Panc1 (cell line): ENCODE results near the gene BAMBI. TPM values are rescaled to one million over a fixed set of nuclear protein-coding genes. Genes with fewer than 3 reads are reported as not detected.
A peak's percentile ranks its signal among the peaks of the same experiment; 100 is the strongest.

Source experiments
- ATAC-seq: fragments of 200-7000 bp; cut with Tn5 transposase; 2 replicates; pipeline ENCODE4 v1.9.1; 2020; ENCODE audit warnings: mild to moderate bottlenecking, moderate library complexity
- Bru-seq: library from RNA; stranded (reverse); fragments of 400-500 nt; gene quantifications from one replicate; lab custom pipeline; 2021; lab: Mats Ljungman, UMichigan
- BruChase-seq, 2 experiments: library from RNA; stranded (reverse); fragments of 400-500 nt; gene quantifications; one replicate each; lab custom pipeline; 2021; lab: Mats Ljungman, UMichigan
- BruUV-seq: library from RNA; stranded (reverse); fragments of 400-500 nt; replicated peaks from 2 replicates; lab custom pipeline; 2021; lab: Mats Ljungman, UMichigan
- CTCF ChIA-PET: fragments of 300-600 bp; sonication (Branson Sonifier 250); formaldehyde crosslinking; loops from one replicate; lab custom pipeline; 2022; ENCODE audit warnings: antibody characterized with exemption; lab: Charles Lee
- POLR2A ChIA-PET: fragments of 300-600 bp; sonication (Branson Sonifier 250); formaldehyde crosslinking; loops from one replicate; lab custom pipeline; 2022; ENCODE audit warnings: antibody characterized with exemption; lab: Charles Lee
- DNase-seq: peaks from one replicate; pipeline ENCODE4 v3.0.0-alpha.2; 2010; ENCODE audit warnings: low read depth, low spot score
- H3K27ac ChIP-seq: 2 replicates; pipeline ENCODE4 v1.5.1; 2011; ENCODE audit warnings: mild to moderate bottlenecking, low read length, inconsistent platforms
- H3K27me3 ChIP-seq: fragments of 200-500 bp; sonication (Bioruptor generic); 2 replicates; pipeline ENCODE4 v1.6.0; 2014; ENCODE audit warnings: low read length, inconsistent platforms; ENCODE audit not compliant: control insufficient read depth, insufficient read depth
- H3K36me3 ChIP-seq: fragments of 200-500 bp; sonication (Bioruptor generic); 2 replicates; pipeline ENCODE4 v1.5.1; 2014; ENCODE audit warnings: inconsistent platforms, mild to moderate bottlenecking, low read length, moderate library complexity; ENCODE audit not compliant: control insufficient read depth, insufficient read depth
- H3K4me1 ChIP-seq: 2 replicates; pipeline ENCODE4 v1.5.1; 2011; ENCODE audit warnings: inconsistent platforms, mild to moderate bottlenecking, low read length, moderate library complexity; ENCODE audit not compliant: control insufficient read depth, insufficient read depth
- H3K4me3 ChIP-seq, 2 experiments: 2 replicates each; pipeline ENCODE4 v1.5.1; 2011 to 2012; ENCODE audit warnings: low read depth in 2 of 2, low read length in 2 of 2, mild to moderate bottlenecking in 2 of 2, inconsistent platforms in 1 of 2, moderate library complexity in 1 of 2
- H3K9me3 ChIP-seq: fragments of 200-500 bp; sonication (Bioruptor generic); 2 replicates; pipeline ENCODE4 v1.5.1; 2014; ENCODE audit warnings: low read depth, mild to moderate bottlenecking, inconsistent platforms, low read length, moderate library complexity; ENCODE audit not compliant: control insufficient read depth, insufficient read depth
- POLR2AphosphoS5 ChIP-seq: IDR thresholded peaks from 2 replicates; pipeline ENCODE4 v1.6.1; 2012; ENCODE audit warnings: mild to moderate bottlenecking, low read depth, low read length, moderate library complexity
- TCF7L2 ChIP-seq: IDR thresholded peaks from 2 replicates; pipeline ENCODE4 v1.6.1; 2011; ENCODE audit warnings: mild to moderate bottlenecking, low read depth, low read length, inconsistent platforms
- in situ Hi-C: cut with HindIII; loops from 2 replicates; pipeline ENCODE4 v1.10.0; 2016; ENCODE audit warnings: low sequenced_read_pairs, low pct_unique_long_range_greater_than_20kb
- intact Hi-C: fragments of 100-400 bp; cut with micrococcal nuclease; formaldehyde crosslinking; loops from one replicate; pipeline ENCODE4 v1.10.0; 2022; ENCODE audit not compliant: unreplicated experiment
- long read RNA-seq: library from polyadenylated mRNA; unstranded; transcript quantifications from one replicate; pipeline ENCODE4 v2.0.0, GENCODE V29; 2021; ENCODE audit not compliant: unreplicated experiment
- polyA plus RNA-seq: library from polyadenylated mRNA; unstranded; fragments of >200 nt; gene quantifications from one replicate; pipeline ENCODE4 v1.2.1, GENCODE V29; 2012; ENCODE audit warnings: missing spikeins; ENCODE audit not compliant: insufficient read length
- total RNA-seq: library from RNA; stranded (reverse); gene quantifications from one replicate; pipeline ENCODE4 v1.2.1, GENCODE V29; 2021; ENCODE audit not compliant: unreplicated experiment
- TF ChIP-seq, protein P1 (sequence below): fragments of 450-650 bp; IDR thresholded peaks from 2 replicates; pipeline ENCODE4 v1.5.1; 2017; ENCODE audit warnings: mild to moderate bottlenecking

Gene BAMBI, protein sequence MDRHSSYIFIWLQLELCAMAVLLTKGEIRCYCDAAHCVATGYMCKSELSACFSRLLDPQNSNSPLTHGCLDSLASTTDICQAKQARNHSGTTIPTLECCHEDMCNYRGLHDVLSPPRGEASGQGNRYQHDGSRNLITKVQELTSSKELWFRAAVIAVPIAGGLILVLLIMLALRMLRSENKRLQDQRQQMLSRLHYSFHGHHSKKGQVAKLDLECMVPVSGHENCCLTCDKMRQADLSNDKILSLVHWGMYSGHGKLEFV
- total RNA-seq: 3.9 TPM
- polyA plus RNA-seq: 2.0 TPM
- Bru-seq, nascent RNA: percentile 63 among the genes with signal in this experiment
- BruChase-seq, experiment 1, labeled RNA remaining after a 2-hour chase: percentile 52 among the genes with signal in this experiment
- BruChase-seq, experiment 2, labeled RNA remaining after a 6-hour chase: percentile 35 among the genes with signal in this experiment
- long read RNA-seq, transcript BAMBI-201 (3 exons, 1,877 nt): major isoform, 16 of 18 reads
- long read RNA-seq, partial matches to known transcripts: 0 of 18 reads
- long read RNA-seq, other reads (novel, unspliced or antisense): 2 of 18 reads

DNA sequence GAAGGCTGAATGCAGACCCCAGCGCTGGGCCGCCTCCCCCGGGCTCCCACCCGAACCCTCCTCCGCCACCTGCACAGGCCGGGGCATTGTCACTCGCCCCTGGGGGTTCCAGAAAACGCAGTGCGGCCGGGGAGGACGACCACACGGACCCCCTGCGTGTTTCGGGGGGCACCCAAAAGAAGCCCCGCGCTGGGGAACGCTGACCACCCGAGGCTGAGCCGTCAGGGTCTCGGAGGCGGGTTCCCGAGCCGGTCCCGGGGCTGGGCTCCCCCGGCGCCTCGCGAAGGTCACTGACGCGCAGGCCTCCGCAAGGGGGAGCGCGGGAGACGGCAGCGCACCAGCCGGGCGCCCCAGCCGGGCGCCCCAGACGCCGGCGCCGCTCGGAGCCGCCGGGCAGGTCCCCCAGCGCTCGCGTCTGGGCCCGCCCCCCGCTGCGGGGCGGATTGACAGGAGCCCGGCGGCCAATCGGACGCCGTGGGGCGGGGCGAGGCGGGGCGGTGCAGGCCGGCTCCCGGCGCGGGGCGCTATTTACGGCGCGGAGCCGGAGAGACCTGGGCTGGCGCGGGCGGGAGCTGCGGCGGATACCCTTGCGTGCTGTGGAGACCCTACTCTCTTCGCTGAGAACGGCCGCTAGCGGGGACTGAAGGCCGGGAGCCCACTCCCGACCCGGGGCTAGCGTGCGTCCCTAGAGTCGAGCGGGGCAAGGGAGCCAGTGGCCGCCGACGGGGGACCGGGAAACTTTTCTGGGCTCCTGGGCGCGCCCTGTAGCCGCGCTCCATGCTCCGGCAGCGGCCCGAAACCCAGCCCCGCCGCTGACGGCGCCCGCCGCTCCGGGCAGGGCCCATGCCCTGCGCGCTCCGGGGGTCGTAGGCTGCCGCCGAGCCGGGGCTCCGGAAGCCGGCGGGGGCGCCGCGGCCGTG lies at the start of gene BAMBI:
Gene BAMBI (plus strand): TSS at position 554 of the 920 bp plus-strand sequence. CDS start 377 bp downstream, outside the sequence.
- POLR2A ChIA-PET: no interaction called here
- H3K27me3 ChIP-seq: peaks cover 16% of the 10 kb centered on the region
- ATAC-seq (peak; percentile 98), DNase-seq (no peak)
- peaks cover 3% of the 10 kb centered on the region; the same call in 1 of the 2 replicates for H3K36me3 ChIP-seq
- BruUV-seq: no TSS peak
- TF ChIP-seq, protein P1, sequence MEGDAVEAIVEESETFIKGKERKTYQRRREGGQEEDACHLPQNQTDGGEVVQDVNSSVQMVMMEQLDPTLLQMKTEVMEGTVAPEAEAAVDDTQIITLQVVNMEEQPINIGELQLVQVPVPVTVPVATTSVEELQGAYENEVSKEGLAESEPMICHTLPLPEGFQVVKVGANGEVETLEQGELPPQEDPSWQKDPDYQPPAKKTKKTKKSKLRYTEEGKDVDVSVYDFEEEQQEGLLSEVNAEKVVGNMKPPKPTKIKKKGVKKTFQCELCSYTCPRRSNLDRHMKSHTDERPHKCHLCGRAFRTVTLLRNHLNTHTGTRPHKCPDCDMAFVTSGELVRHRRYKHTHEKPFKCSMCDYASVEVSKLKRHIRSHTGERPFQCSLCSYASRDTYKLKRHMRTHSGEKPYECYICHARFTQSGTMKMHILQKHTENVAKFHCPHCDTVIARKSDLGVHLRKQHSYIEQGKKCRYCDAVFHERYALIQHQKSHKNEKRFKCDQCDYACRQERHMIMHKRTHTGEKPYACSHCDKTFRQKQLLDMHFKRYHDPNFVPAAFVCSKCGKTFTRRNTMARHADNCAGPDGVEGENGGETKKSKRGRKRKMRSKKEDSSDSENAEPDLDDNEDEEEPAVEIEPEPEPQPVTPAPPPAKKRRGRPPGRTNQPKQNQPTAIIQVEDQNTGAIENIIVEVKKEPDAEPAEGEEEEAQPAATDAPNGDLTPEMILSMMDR: peak; percentile 84
- no peak for TF ChIP-seq TCF7L2
- CTCF ChIA-PET: interaction anchor here (0.6 kb wide), 1 partner anchor 235 kb away, joined by 5 read pairs; no protein-coding TSS in a partner anchor
- no peak within 1 kb of the TSS for H3K27ac ChIP-seq
- peaks cover 10% of the 10 kb centered on the region for H3K4me1 ChIP-seq
- peak within 1 kb of the TSS; percentile 41 to 52 for H3K4me3 ChIP-seq
- in situ Hi-C loops (no loop called here), intact Hi-C loops (loop anchor here (5.0 kb wide), 1 partner anchor 455 kb away; no protein-coding TSS in a partner anchor)
- H3K9me3 ChIP-seq: no peaks in the 10 kb centered on the region

DNA sequence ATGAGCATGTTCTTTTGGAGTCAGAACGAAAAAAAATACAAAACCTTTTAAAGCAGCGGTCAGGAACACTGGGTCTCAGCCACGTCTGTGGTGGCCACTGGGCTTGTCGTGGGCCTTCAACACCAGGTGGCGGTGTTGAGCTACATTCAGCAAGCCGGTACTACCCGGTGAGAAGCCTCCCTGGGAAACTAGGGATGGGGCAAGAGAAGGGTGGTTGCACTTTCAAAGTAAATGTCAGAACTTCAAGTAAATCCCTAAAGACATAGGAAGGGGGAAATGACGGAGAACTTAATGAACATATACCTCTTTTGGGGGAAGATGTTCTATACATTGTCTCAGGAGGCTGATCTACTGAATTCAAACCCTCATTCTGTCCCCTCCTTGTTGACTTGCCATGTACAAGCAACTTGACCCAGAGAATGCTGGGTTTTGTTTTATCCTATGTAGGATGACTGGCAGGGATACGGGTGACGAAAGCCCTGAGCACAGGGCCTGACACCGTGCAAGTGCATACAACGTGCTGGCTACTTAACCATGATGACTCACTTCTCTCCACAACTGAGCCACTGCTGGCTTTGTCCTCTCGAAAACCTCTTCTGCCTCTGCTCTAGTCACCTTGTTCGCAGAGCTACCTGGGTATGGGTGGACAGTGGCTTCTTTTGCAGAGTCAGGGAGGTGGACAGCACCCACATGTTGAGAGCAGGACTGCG lies 49.0 kb upstream of the BAMBI start:
- no peak for TF ChIP-seq POLR2AphosphoS5
- TF ChIP-seq, protein P1: peak; percentile 83
- Histone ChIP-seq H3K9me3 (no peaks in the 10 kb centered on the region), H3K27me3 (no peaks in the 10 kb centered on the region), H3K4me1 (no peaks in the 10 kb centered on the region), H3K4me3 (no peak overlapping the region), H3K27ac (no peak overlapping the region), H3K36me3 (no peaks in the 10 kb centered on the region)
- peak; percentile 43 for DNase-seq
- intact Hi-C loops (loop anchor here (10.0 kb wide), 1 partner anchor 676 kb away; no protein-coding TSS in a partner anchor), in situ Hi-C loops (no loop called here)
- ATAC-seq: peak; percentile 91
- CTCF ChIA-PET: interaction anchor here (1.0 kb wide), 1 partner anchor 676 kb away, joined by 4 read pairs; no protein-coding TSS in a partner anchor
- POLR2A ChIA-PET: no interaction called here
- BruUV-seq: no TSS peak
